Measurements from ENCODE around the gene ASAP2.

DNA sequence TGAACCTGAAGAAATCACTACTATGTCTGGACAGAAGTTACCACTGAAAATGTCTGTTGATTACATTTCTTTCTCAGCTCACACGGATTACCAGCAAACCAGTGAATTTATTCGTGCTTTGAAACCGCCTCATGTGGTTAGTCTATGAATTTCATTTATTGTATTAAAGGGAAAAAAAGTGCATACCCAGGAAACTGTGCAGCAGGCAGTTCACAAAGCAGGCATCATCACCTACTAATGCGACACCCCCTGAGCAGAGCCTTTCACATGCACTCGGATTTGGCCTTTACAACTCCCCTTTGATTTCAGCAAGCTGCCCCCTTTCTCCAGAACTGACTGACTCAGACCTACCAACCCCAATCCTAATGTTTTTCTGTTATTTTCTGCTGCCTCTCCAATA, 236.9 kb downstream of the ASAP2 start:
- TF ChIP-seq CTCF (conservative IDR thresholded peaks at IDR 0.05; ENCODE audit: low read length) (no peak), EZH2phosphoT487 (IDR thresholded peaks at IDR 0.05; ENCODE audit: borderline replicate concordance, low read depth, low read length) (no peak)
